Mucosa of stomach (tissue), 1 donor: ENCODE results near the gene KIAA0930.

Experiments used
- H3K27me3 ChIP-seq: one replicate; pipeline ENCODE4 v1.7.0; 2013; ENCODE audit warnings: mild to moderate bottlenecking, low read length; ENCODE audit not compliant: control insufficient read depth, insufficient read depth
- H3K36me3 ChIP-seq: one replicate; pipeline ENCODE4 v1.7.0; 2013; ENCODE audit warnings: low read length; ENCODE audit not compliant: control insufficient read depth, insufficient read depth
- H3K4me1 ChIP-seq: one replicate; pipeline ENCODE4 v1.7.0; 2013; ENCODE audit warnings: mild to moderate bottlenecking, low read length; ENCODE audit not compliant: control insufficient read depth, insufficient read depth
- H3K4me3 ChIP-seq: one replicate; pipeline ENCODE4 v1.7.0; 2013; ENCODE audit warnings: low read length
- H3K9ac ChIP-seq: one replicate; pipeline ENCODE4 v1.7.0; 2013; ENCODE audit warnings: mild to moderate bottlenecking, low read length, moderate library complexity
- H3K9me3 ChIP-seq: one replicate; pipeline ENCODE4 v1.7.0; 2013; ENCODE audit warnings: mild to moderate bottlenecking, low read length, moderate library complexity; ENCODE audit not compliant: control insufficient read depth
- donor health status: Pancreatic carcinoma.

KIAA0930 gene

GRCh38 chr22:45207533-45207932, 33.2 kb downstream of the KIAA0930 start:
- Histone ChIP-seq H3K4me1 (peaks cover 20% of the 10 kb centered on the region), H3K36me3 (peaks cover 8% of the 10 kb centered on the region)

DNA sequence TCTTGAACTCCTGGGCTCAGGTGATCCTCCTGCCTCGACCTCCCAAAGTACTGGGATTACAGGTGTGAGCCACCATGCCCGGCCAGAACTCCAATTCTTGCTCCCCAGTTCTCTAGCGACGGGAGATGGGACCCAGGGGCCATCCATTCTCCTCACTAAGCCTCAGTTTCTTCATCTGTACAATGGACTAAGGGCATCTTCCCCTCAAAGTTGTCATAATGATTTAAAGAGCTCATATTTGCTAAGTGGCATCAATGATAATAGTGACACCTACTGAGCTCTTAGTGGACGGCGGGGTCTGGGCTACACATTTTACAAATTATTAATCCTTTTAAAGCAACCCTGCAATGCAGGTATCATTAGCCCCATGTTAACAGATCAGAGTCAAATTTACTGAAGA, 34.5 kb downstream of the KIAA0930 start:
- Histone ChIP-seq H3K36me3 (peaks cover 8% of the 10 kb centered on the region), H3K4me3 (no peak overlapping the region), H3K4me1 (peaks cover 24% of the 10 kb centered on the region), H3K27me3 (no peaks in the 10 kb centered on the region), H3K9ac (no peak overlapping the region), H3K9me3 (no peaks in the 10 kb centered on the region)

More at GRCh38 chr22:45207533-45207932, 33.2 kb downstream of the KIAA0930 start:
- H3K9ac ChIP-seq = no peak overlapping the region
- H3K4me3 ChIP-seq = no peak overlapping the region
- H3K27me3 ChIP-seq = no peaks in the 10 kb centered on the region
- no peaks in the 10 kb centered on the region for H3K9me3 ChIP-seq

- no peak overlapping the region for H3K9ac ChIP-seq
- H3K4me1 ChIP-seq = peaks cover 24% of the 10 kb centered on the region
- peaks cover 15% of the 10 kb centered on the region for H3K36me3 ChIP-seq
- no peaks in the 10 kb centered on the region for H3K9me3 ChIP-seq
- H3K27me3 ChIP-seq = no peaks in the 10 kb centered on the region
- no peak overlapping the region for H3K4me3 ChIP-seq
Measured at GRCh38 chr22:45205276-45205925, 35.3 kb downstream of the KIAA0930 start.

GRCh38 chr22:45204819-45205218, 35.9 kb downstream of the KIAA0930 start:
- Histone ChIP-seq H3K9me3 (no peaks in the 10 kb centered on the region), H3K36me3 (peaks cover 14% of the 10 kb centered on the region), H3K27me3 (no peaks in the 10 kb centered on the region), H3K4me3 (no peak overlapping the region), H3K9ac (no peak overlapping the region), H3K4me1 (peaks cover 23% of the 10 kb centered on the region)

DNA sequence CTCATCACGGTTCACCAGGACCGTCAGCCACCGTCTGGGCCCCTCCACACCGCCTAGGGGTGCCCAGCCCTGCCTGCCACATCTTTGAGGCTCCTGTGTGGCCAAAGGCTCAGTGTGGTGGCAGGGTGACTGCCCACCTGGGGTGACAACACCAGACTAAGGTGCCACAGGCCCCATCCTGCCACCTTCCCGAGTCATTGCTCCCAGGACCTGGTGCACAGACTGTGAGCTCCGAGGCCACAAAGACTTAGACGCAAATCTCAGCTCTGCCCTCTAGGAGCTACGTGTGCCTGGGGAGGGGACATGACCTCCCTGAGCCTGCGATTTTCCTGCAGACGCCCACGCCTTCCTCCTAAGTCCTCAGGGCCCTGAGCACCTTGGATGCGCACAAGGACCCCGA, 36.5 kb downstream of the KIAA0930 start:
- Histone ChIP-seq H3K4me3 (no peak overlapping the region), H3K36me3 (peaks cover 12% of the 10 kb centered on the region), H3K27me3 (no peaks in the 10 kb centered on the region), H3K4me1 (peaks cover 17% of the 10 kb centered on the region), H3K9ac (no peak overlapping the region), H3K9me3 (no peaks in the 10 kb centered on the region)

DNA sequence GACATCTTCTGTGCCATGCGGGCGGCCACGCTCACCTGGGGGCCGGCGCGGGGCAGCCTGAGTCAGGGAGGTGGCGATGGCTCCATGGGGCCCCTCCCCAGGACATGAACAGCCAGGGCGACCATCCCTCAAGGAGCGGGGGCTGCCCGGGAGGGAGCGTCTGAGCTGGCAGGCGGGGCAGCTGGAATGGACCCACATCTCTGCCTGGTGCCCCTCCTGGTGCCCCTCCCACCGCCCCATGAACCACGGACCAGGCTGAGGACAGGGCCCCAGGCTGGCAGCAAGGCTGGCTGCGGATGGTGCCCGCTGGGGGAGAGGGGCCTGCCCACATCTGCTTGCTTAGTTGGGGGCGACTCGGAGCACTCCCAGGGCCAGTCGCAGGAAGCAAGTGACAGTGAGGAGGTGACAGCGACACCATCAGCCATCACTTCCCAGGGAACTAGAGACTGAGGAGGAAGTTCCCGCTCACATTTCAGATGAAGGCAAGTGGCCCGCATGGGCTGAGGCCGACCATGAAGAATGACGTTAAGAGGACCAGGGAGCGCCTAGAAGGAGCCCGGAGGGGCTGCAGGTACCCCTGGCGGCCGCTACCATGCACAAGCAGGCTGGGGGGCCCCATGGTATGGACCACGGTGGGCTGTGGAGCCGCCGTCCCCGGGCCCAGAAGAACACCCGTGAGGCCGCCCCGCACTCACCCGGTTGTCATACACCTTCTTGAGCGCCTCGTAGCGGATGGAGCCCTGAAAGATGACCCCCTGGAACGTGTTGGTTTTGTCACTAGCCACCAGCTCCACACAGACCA, 37.3 kb downstream of the KIAA0930 start:
- peaks cover 11% of the 10 kb centered on the region for H3K4me1 ChIP-seq
- H3K27me3 ChIP-seq = no peaks in the 10 kb centered on the region
- H3K4me3 ChIP-seq = no peak overlapping the region
- H3K9me3 ChIP-seq = no peaks in the 10 kb centered on the region
- H3K36me3 ChIP-seq = peaks cover 12% of the 10 kb centered on the region
- H3K9ac ChIP-seq = no peak overlapping the region

GRCh38 chr22:45202333-45203149, 38.2 kb downstream of the KIAA0930 start:
- Histone ChIP-seq H3K9ac (no peak overlapping the region), H3K4me1 (peaks cover 11% of the 10 kb centered on the region), H3K9me3 (no peaks in the 10 kb centered on the region), H3K36me3 (peaks cover 12% of the 10 kb centered on the region), H3K4me3 (no peak overlapping the region), H3K27me3 (no peaks in the 10 kb centered on the region)

- peaks cover 12% of the 10 kb centered on the region for H3K36me3 ChIP-seq
- peaks cover 11% of the 10 kb centered on the region for H3K4me1 ChIP-seq
- no peaks in the 10 kb centered on the region for H3K27me3 ChIP-seq
- no peaks in the 10 kb centered on the region for H3K9me3 ChIP-seq
- no peak overlapping the region for H3K9ac ChIP-seq
- no peak overlapping the region for H3K4me3 ChIP-seq
Measured at GRCh38 chr22:45201678-45202332, 38.9 kb downstream of the KIAA0930 start.

- Histone ChIP-seq H3K27me3 (no peaks in the 10 kb centered on the region), H3K9ac (no peak overlapping the region), H3K4me1 (peaks cover 11% of the 10 kb centered on the region), H3K36me3 (peaks cover 12% of the 10 kb centered on the region), H3K4me3 (no peak overlapping the region), H3K9me3 (no peaks in the 10 kb centered on the region)
Measured at GRCh38 chr22:45200860-45201511, 39.7 kb downstream of the KIAA0930 start.

DNA sequence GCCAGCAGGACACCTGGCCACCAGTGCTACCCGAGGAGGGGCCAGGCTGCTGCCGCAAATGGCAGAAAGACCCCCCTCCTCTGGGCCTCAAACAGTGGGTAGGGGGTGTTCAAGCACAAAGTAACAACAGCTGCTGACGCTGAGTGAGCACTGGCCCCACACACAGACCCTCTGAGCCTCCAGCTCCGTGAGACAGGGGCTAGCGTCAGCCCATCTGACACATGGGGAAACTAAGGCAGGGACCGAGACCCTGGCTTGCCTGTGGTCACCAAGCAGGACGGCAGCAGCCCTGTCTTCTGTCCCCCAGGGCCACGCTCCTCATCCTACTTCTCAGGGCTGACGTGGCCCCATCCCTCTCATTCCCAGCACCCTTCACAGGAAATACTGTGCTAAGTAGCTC, 40.5 kb downstream of the KIAA0930 start:
- H3K4me1 ChIP-seq = peaks cover 11% of the 10 kb centered on the region
- no peaks in the 10 kb centered on the region for H3K27me3 ChIP-seq
- H3K9ac ChIP-seq = no peak overlapping the region
- H3K4me3 ChIP-seq = no peak overlapping the region
- H3K36me3 ChIP-seq = peaks cover 11% of the 10 kb centered on the region
- H3K9me3 ChIP-seq = no peaks in the 10 kb centered on the region

DNA sequence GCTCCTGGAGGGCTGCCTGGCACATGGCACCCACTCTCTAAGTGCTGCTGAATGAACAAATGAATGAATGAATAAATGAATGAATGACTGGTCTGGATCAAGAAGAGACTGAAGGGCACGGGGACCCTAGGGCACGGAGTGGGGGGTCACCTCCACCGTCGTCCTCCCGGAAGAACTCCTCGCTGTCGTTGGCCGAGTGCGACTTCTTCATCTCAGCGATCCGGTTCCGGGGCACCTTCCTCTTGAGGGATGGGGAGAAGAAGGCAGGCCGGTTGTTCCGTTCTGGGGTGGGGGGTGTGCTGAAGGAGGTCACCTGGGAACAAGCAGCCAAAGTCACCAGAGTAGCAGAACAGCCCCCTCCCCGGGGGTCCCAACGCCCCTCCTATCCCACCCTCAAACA, 41.0 kb downstream of the KIAA0930 start:
- H3K9me3 ChIP-seq = no peaks in the 10 kb centered on the region
- H3K27me3 ChIP-seq = no peaks in the 10 kb centered on the region
- H3K36me3 ChIP-seq = peaks cover 7% of the 10 kb centered on the region
- H3K4me1 ChIP-seq = peaks cover 11% of the 10 kb centered on the region
- no peak overlapping the region for H3K4me3 ChIP-seq
- H3K9ac ChIP-seq = no peak overlapping the region
